Activated CD4-positive, alpha-beta T cell treated with anti-CD3 and anti-CD28 coated beads, Interleukin-2, amount 10 ng/mL, durations not matched to agents 24 days and 14 days (primary cell): ENCODE results near the gene CPA5. TPM values are rescaled to one million over a fixed set of nuclear protein-coding genes. Genes with fewer than 3 reads are reported as not detected.
"Not testable (repeated sequence)": the region's sequence is repeated elsewhere in the genome, so short reads cannot be mapped to it uniquely, and the experiment has no call there.

Experiments used
- DNase-seq: peaks from one replicate; pipeline ENCODE4 v3.0.0; 2022
- H3K27ac Mint-ChIP-seq: one replicate; pipeline ENCODE4 v1.8.0; 2022; ENCODE audit warnings: mild to moderate bottlenecking, mixed read lengths
- H3K27me3 Mint-ChIP-seq: one replicate; pipeline ENCODE4 v1.8.0; 2022; ENCODE audit warnings: mixed read lengths
- H3K36me3 Mint-ChIP-seq: one replicate; pipeline ENCODE4 v1.8.0; 2022; ENCODE audit warnings: low read depth, mild to moderate bottlenecking, mixed read lengths
- H3K4me1 Mint-ChIP-seq: one replicate; pipeline ENCODE4 v1.8.0; 2021; ENCODE audit warnings: mixed read lengths
- H3K4me3 Mint-ChIP-seq: one replicate; pipeline ENCODE4 v1.8.0; 2022; ENCODE audit warnings: mild to moderate bottlenecking, moderate library complexity, mixed read lengths
- H3K9me3 Mint-ChIP-seq: one replicate; pipeline ENCODE4 v1.8.0; 2021; ENCODE audit warnings: mixed read lengths
- intact Hi-C: fragments of 100-400 bp; cut with micrococcal nuclease; formaldehyde crosslinking; loops from one replicate; pipeline ENCODE4 v1.15.1; 2023
- total RNA-seq: library from RNA; stranded (reverse); gene quantifications from 2 replicates; pipeline ENCODE4 v1.2.3, GENCODE V29; 2022

The CPA5 gene
- total RNA-seq, 1 donor from 2014 or later, result 0.93 TPM

DNA sequence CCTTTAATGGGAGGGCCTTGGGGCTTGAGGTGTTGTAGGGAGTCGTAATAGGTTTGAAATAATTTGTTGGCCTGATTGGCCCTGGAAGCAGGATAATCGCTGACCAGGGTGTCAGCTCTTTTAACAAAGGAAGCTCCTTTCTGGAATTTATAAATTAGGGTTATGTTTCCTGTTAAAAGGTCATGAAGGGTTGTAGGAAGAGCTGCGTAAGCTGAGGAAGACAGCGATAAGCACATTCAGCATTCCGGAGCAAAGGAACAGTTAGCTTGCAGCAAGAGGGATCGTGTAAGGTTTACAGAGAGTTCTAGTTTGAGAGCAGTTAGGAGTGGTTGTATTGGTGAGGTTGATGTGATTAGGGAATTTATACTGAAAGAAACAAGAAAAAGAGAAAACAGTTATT is 30.3 kb upstream of the CPA5 start:
- no peaks in the 10 kb centered on the region for H3K27me3 Mint-ChIP-seq
- no peaks in the 10 kb centered on the region for H3K9me3 Mint-ChIP-seq
- no peak overlapping the region for H3K4me3 Mint-ChIP-seq
- DNase-seq, result no peak
- no peak overlapping the region for H3K27ac Mint-ChIP-seq
- no peaks in the 10 kb centered on the region for H3K4me1 Mint-ChIP-seq
- no peaks in the 10 kb centered on the region for H3K36me3 Mint-ChIP-seq
- intact Hi-C loops, result no loop called here

DNA sequence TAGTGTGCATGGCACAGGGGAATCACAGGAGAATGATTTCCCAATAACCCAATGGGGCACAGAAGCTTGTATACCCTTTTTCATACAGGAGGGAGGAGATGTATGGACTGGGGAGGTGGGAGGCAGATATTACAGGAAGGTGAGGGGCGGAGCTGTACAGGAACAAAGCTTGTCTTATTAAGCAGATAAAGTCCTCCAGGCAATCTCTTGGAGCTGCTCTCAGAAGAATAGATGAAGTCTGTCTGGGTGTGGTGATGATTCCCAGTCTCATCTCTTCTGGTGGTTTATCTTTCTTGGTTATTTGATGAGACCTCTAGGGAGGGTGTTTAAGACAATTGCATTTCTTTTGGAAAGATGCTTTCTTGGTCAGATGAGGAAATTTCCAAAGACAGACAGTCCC is 25.1 kb upstream of the CPA5 start:
- Mint-ChIP-seq H3K27me3 (no peaks in the 10 kb centered on the region), H3K9me3 (no peaks in the 10 kb centered on the region), H3K36me3 (no peaks in the 10 kb centered on the region), H3K27ac (no peak overlapping the region), H3K4me1 (no peaks in the 10 kb centered on the region), H3K4me3 (no peak overlapping the region)
- intact Hi-C loops, result no loop called here
- no peak for DNase-seq

DNA sequence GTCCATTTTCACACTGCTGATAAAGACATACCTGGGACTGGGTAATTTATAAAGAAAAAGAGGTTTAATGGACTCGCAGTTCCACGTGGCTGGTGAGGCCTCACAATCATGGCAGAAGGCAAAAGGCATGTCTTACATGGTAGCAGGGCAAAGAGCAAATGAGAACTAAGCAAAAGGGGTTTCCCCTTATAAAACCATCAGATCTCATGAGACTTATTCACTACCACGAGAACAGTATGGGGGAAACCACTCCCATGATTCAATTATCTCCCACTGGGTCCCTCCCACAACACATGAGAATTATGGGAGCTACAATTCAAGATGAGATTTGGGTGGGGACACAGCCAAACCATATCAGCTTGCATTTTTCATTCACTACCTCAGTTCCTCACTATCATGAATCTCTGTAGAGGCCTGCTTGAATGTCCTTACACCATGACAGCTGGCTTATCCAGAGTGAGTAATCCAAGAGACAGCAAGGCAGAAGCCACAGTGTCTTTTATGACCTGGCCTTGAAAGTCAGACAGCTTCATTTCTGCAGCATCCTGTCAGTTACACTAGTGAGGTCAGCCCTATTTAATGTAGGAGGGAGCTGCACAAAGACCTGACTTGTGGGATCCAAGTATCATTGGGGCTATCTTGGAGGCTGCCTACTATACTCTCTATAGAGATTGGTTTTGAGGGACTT is 22.9 kb upstream of the CPA5 start:
- H3K27ac Mint-ChIP-seq, H3K36me3 Mint-ChIP-seq, intact Hi-C loops, H3K27me3 Mint-ChIP-seq, H3K4me3 Mint-ChIP-seq, DNase-seq, H3K9me3 Mint-ChIP-seq, H3K4me1 Mint-ChIP-seq: not testable (repeated sequence)

DNA sequence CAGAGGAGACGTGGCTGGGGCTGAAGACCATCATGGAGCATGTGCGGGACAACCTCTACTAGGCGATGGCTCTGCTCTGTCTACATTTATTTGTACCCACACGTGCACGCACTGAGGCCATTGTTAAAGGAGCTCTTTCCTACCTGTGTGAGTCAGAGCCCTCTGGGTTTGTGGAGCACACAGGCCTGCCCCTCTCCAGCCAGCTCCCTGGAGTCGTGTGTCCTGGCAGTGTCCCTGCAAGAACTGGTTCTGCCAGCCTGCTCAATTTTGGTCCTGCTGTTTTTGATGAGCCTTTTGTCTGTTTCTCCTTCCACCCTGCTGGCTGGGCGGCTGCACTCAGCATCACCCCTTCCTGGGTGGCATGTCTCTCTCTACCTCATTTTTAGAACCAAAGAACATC is 22.0 kb upstream of the CPA5 start:
- no peak for DNase-seq
- Mint-ChIP-seq H3K4me1 (no peaks in the 10 kb centered on the region), H3K9me3 (no peaks in the 10 kb centered on the region), H3K4me3 (no peak overlapping the region), H3K36me3 (no peaks in the 10 kb centered on the region), H3K27ac (no peak overlapping the region), H3K27me3 (no peaks in the 10 kb centered on the region)
- intact Hi-C loops, result no loop called here

DNA sequence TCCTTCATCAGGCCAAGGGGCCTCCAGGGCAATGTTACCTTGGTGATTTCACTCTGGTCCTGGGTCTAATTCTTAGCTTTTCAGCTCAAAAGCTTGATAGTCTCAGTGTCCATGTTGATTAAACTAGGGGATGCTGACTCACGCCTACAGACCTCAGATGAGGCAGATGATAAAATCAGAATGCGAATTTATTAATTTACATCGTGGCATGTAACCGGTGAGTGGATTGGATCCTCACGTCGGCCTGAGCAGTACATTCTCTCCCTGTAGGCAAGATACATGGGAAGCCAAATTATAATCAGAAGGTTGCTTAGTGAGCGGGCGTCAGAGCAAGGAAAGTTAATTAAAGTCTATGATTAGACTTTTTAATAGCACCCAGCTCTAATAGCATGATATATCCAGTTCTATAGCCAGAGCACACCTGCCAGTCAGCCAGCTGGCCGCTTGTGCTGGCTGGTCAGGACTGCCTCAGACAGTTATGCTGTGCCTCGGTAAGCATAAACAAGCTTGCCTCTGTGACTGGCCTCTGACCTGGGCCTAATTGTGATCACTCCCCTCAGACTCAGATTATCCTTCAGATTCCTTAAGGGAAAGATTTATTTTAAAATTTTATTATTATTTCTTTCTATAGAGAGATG is 20.2 kb upstream of the CPA5 start:
- H3K36me3 Mint-ChIP-seq, result no peaks in the 10 kb centered on the region
- H3K9me3 Mint-ChIP-seq, result no peaks in the 10 kb centered on the region
- H3K4me1 Mint-ChIP-seq, result no peaks in the 10 kb centered on the region
- no peak overlapping the region for H3K4me3 Mint-ChIP-seq
- no peaks in the 10 kb centered on the region for H3K27me3 Mint-ChIP-seq
- intact Hi-C loops, result no loop called here
- H3K27ac Mint-ChIP-seq, result no peak overlapping the region
- DNase-seq, result no peak

DNA sequence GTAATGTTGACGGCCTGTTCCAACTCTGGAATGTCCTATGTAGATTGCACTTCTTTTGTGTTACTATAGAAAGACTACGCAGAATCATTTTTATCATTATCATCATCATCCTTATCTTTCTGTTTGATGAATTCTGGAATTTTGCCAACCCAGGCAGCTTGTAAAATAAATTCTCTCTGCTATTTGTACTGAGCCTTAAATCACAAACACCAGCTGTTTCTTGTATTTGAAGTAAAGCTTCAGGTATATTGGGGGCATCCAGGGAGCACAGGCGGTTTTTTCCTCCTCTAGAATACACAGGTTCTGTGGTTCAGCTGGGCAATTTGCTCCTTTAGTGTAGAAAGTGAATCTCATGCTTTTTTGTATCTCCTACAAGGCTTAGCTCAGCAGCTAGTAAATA is 14.9 kb upstream of the CPA5 start:
- Mint-ChIP-seq H3K27ac (no peak overlapping the region), H3K36me3 (no peaks in the 10 kb centered on the region), H3K27me3 (no peaks in the 10 kb centered on the region), H3K9me3 (no peaks in the 10 kb centered on the region), H3K4me1 (no peaks in the 10 kb centered on the region), H3K4me3 (no peak overlapping the region)
- DNase-seq, result no peak
- intact Hi-C loops, result no loop called here

DNA sequence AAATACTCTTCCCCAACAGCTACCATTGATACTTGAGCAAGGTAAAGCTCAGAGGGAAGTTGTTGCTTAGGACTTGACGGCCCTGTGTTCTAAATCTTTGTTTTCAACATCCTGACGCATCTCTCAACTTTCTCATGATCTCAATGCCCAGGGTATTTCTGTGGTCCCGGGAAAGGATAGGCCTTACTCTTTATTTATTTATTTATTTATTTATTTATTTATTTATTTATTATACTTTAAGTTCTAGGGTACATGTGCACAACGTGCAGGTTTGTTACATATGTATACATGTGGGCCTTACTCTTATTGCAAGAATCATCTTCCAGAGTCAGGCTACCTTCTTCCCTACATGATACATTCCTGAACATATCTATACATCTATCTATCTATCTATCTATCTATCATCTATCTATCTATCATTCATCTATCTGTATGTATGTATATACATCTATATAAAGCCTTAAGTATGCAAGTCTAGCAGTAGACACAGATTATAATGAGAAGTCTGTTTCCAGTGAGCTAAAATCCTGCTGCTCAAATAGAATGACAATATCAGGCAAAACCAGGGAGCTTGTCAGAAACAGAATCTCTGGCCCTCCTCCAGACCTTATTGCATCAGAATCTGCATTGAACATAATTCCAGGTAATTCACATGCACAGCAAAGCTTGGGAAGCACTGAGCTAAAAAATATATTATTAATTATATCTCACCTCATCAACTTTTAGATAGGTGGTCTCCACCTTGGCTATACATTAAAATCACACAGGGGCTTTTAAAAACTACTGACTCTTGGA is 12.2 kb upstream of the CPA5 start:
- Mint-ChIP-seq H3K36me3 (no peaks in the 10 kb centered on the region), H3K4me1 (no peaks in the 10 kb centered on the region), H3K9me3 (no peaks in the 10 kb centered on the region), H3K4me3 (no peak overlapping the region), H3K27ac (no peak overlapping the region), H3K27me3 (no peaks in the 10 kb centered on the region)
- intact Hi-C loops, result no loop called here
- no peak for DNase-seq

DNA sequence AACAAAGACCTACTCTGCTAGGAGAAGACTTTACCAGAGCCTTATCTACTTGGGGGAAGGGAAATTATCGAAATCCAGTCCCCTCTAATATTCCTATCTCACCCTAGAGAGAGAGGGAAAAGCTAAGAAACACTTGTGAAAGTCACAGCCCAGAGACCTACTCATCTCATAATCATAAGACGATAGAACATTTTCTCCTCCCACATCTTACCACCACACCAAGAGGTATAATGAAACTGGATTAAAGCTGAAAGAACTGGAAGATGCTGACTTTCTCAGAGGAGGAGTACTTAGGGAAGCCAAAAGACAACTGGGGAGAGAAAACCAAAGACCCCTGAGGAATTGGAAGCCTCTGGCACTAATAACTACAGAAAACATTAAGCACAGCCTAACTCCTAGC is 10.8 kb upstream of the CPA5 start:
- H3K27me3 Mint-ChIP-seq, result no peaks in the 10 kb centered on the region
- no peak for DNase-seq
- intact Hi-C loops, result no loop called here
- H3K36me3 Mint-ChIP-seq, result no peaks in the 10 kb centered on the region
- H3K4me3 Mint-ChIP-seq, result no peak overlapping the region
- H3K27ac Mint-ChIP-seq, result no peak overlapping the region
- no peaks in the 10 kb centered on the region for H3K9me3 Mint-ChIP-seq
- H3K4me1 Mint-ChIP-seq, result no peaks in the 10 kb centered on the region

DNA sequence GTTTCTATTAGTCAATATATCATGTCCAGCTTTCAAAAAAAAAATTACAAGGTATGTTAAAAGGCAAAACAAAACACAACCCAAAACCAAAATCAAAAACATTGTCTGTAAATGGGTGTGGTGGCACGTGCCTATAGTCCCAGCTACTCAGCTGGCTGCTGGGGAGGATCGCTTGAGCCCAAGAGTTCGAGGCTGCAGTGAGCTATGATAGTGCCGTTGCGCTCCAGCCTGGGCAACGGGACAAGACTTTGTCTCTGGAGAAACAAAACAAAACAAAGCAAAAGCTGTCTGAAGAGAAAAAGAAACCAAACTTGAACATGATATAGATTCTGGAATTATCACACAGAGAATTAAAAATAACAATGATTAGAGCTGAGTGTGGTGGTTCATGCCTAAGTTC is 10.3 kb upstream of the CPA5 start:
- H3K27me3 Mint-ChIP-seq, result no peaks in the 10 kb centered on the region
- no peaks in the 10 kb centered on the region for H3K36me3 Mint-ChIP-seq
- H3K9me3 Mint-ChIP-seq, result no peaks in the 10 kb centered on the region
- no peak for DNase-seq
- no peak overlapping the region for H3K27ac Mint-ChIP-seq
- intact Hi-C loops, result no loop called here
- no peaks in the 10 kb centered on the region for H3K4me1 Mint-ChIP-seq
- H3K4me3 Mint-ChIP-seq, result no peak overlapping the region

DNA sequence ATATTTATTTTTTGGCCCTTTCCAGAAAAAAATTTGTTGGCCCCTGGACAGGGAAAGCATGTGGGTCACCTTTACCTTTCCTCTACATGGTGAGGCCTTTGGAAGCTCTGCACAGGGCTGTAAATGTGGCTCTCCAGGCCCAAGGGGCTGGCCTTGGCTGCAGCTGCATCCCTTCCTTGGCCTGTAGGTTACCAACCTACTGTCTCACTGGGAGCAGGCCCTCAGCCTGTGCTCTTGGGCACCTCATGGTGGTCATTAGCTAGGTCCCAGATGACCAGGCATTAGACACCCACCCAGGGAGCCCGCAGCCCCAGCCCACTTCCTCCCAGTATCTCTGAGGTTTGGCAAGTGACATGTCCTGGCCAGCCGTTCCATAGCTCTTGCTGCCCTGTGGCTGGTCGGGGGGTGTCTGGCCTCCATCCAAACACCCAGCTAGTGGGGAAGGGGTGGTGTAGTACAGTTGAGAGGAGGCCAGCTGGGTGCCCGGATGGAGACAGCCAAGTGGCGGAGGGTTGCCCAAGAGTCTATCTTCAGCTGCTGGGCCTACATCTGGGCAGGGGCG is 7.1 kb upstream of the CPA5 start:
- Mint-ChIP-seq H3K27ac (no peak overlapping the region), H3K9me3 (no peaks in the 10 kb centered on the region), H3K27me3 (no peaks in the 10 kb centered on the region), H3K4me3 (no peak overlapping the region), H3K4me1 (no peaks in the 10 kb centered on the region), H3K36me3 (no peaks in the 10 kb centered on the region)
- DNase-seq, result no peak
- intact Hi-C loops, result no loop called here

DNA sequence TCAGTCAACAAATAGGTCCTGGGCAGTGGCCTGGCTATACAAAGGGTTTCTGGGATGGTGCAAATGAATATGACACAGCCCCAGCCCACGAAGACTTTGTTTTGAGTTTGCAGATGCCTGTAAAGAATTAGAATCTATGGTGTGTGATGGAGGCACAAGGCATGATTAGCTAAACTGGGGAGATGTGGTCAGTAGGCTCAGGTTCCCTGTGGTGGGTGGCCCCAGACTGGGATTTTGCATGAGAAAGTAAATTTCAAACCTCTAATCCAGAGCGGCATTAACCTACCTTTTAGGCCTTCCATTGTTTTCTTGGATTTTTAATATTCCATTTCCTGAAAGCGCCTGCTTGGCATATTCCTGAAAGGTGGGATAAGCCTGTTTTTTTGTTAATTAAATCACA is 6.4 kb upstream of the CPA5 start:
- no peak for DNase-seq
- no peaks in the 10 kb centered on the region for H3K4me1 Mint-ChIP-seq
- H3K4me3 Mint-ChIP-seq, result no peak overlapping the region
- no peaks in the 10 kb centered on the region for H3K9me3 Mint-ChIP-seq
- intact Hi-C loops, result no loop called here
- H3K36me3 Mint-ChIP-seq, result no peaks in the 10 kb centered on the region
- H3K27me3 Mint-ChIP-seq, result no peaks in the 10 kb centered on the region
- no peak overlapping the region for H3K27ac Mint-ChIP-seq

DNA sequence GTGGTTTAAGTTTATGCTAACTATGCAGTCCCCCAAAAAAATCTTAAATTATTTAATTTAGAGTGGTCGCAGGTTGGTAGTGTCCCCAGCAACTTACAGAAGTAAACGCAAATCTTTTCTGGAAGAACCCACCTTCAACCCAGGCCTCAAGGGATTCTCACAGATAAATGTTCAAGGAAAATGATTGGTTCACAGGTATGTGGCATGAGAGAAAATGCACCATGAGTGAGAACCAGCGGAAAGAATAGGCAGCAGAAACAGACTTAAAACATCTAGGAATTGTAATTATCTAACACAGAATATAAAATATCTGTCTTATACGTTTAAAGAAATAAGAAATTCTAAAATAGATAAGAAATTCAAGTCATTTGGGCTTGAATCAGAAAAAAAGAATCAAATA is 2.7 kb upstream of the CPA5 start:
- Mint-ChIP-seq H3K4me1 (no peaks in the 10 kb centered on the region), H3K9me3 (no peaks in the 10 kb centered on the region), H3K36me3 (no peaks in the 10 kb centered on the region), H3K4me3 (no peak overlapping the region), H3K27ac (no peak overlapping the region), H3K27me3 (peaks cover 2% of the 10 kb centered on the region)
- intact Hi-C loops, result no loop called here
- DNase-seq, result no peak

DNA sequence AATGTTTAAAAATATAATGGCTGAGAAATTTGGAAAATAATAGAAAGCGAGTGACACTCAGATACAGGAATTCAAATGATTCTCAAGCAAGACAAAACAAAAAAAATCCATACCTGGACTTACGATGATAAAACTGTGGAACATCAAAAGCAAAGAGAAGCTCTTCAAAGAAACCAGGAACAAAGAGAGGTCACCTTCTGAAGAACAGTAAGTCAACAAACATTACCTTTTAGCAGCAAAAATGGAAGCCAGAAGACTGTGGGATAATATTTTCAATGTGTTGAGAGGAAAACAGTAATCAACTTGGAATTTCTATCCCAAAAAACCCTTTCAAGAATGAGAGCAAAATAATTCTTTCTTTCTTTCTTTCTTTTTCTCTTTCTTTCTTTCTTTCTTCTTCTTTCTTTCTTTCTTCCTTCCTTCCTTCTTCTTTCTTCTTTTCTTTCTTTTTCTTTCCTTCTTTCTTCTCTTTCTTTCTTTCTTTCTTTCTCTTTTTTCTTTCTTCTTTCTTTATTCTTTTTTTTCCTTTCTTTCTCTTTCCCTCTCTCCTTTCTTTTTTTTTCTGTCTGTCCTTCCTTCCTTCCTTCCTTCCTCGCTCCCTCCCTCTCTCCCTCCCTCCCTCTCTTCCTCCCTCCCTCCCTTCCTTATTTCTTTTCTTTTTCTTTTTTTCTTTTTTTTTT is 1.8 kb upstream of the CPA5 start:
- Mint-ChIP-seq H3K27me3 (peaks cover 2% of the 10 kb centered on the region), H3K4me3 (no peak overlapping the region), H3K36me3 (no peaks in the 10 kb centered on the region), H3K9me3 (no peaks in the 10 kb centered on the region), H3K4me1 (no peaks in the 10 kb centered on the region), H3K27ac (no peak overlapping the region)
- DNase-seq, result no peak
- intact Hi-C loops, result no loop called here

DNA sequence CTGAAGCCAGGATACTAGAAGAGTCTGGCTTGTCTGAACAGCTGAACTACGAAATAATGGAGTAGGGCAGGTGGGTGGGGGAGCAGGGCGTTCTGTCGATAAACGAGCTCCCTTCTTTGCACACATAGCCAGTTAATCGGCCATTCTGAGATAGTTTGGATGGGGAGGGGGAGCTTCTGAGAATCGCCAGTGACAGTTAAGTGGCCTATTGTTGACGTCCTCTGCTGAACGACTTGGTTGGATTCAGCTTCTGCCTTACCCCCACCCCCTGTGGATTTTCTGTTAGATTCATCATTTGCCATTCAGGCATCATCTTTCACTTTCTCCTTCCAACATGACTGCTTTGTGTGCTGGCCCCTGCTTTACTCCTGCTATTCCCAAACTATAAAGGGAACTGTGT is 520 bp downstream of the CPA5 start:
- H3K36me3 Mint-ChIP-seq, result no peaks in the 10 kb centered on the region
- H3K4me1 Mint-ChIP-seq, result peaks cover 2% of the 10 kb centered on the region
- H3K27ac Mint-ChIP-seq, result no peak overlapping the region
- H3K4me3 Mint-ChIP-seq, result no peak overlapping the region
- no peaks in the 10 kb centered on the region for H3K9me3 Mint-ChIP-seq
- H3K27me3 Mint-ChIP-seq, result peaks cover 2% of the 10 kb centered on the region
- intact Hi-C loops, result no loop called here
- no peak for DNase-seq
